HK-2 (cell line): Measurements from ENCODE around the gene CLEC7A.

Source experiments
- DNase-seq: peaks from one replicate; pipeline ENCODE4 v3.0.0-alpha.2; 2018; ENCODE audit not compliant: unreplicated experiment

Gene CLEC7A

DNA sequence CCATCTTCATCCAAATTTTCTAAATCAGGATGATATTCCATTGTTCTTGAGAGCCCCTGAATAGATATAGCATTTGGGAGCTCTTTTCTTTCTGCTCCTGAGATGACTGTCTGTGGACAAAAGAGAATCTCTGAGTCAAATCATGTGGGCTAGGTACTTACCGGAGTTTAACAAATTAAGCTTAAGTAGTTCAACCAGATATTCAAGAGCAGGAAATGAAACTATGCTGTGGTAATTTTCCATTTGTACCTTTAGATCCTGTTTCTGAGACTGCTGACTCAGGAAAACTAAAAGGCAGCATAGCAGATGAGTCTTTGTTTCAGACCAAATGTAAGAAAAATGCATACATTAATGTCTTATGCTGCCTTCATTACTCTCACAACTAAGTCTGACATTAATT, at the start of gene CLEC7A:
CLEC7A (minus strand) TSS at position 158 of the 400 bp plus-strand sequence; CDS start at position 41, 117 bp downstream.
- no peak for DNase-seq

GRCh38 chr12:10179776-10180181, 49.8 kb upstream of the CLEC7A start:
- no peak for DNase-seq

GRCh38 chr12:10178821-10179220, 48.8 kb upstream of the CLEC7A start, which contains the start of gene TMEM52B:
Gene TMEM52B, plus strand, starts transcription at chr12:10179032. Its CDS starts 543 bp downstream, at chr12:10179575.
- DNase-seq = no peak

- DNase-seq = no peak
Measured at GRCh38 chr12:10175846-10176636, 46.0 kb upstream of the CLEC7A start.

DNA sequence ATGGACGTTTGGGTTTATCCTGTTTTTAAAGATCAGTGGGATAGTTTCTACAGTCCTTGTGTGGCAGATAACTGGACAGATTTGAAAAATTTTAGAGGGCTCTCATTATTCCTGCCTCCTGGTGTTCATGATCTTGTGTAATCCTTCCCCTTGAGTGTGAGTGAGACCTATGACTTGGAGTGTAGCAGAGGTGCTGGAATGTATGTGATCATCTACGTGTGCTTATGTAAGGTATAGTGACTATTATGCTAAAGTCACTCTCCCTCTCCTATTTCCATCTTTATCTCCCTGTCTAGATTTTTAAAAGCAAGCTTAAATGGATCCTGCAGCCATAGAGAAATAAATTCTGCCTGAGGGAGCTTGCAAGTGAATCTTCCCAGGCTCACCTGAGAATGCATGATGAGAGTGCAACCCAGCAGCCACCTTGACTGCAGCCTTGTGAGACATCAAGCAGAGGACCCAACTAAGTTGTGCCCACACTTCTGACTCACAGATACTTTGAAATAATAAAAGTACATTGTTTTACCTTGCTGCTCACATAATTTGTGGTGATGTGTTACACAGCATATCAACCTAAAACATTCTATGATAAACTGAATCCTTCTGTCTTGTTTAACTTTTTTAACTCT, 45.1 kb upstream of the CLEC7A start:
- DNase-seq = no peak

- DNase-seq = no peak
Measured at GRCh38 chr12:10171973-10172728, 42.2 kb upstream of the CLEC7A start, which contains the start of gene OLR1. Gene OLR1, minus strand, starts transcription at chr12:10172132. Its CDS starts 55 bp downstream, at chr12:10172077.

DNA sequence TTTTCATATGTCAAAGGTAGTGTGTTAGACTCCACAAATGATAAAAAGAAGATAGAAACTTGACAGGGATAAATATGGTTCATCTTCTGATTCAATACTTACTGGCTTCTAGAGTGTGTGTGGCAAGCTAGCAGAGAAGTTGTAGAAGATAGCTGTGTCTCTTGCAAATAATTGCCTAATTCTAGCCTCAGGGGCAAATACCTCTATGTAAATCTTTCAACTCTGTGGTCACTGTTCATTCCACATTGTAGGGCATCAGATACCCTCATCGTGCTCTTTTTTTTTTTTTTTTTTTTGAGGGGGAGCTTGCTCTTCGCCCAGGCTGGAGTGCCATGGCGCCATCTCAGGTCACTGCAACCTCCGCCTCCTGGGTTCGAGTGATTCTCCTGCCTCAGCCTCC, 40.2 kb upstream of the CLEC7A start:
- DNase-seq = no peak

DNA sequence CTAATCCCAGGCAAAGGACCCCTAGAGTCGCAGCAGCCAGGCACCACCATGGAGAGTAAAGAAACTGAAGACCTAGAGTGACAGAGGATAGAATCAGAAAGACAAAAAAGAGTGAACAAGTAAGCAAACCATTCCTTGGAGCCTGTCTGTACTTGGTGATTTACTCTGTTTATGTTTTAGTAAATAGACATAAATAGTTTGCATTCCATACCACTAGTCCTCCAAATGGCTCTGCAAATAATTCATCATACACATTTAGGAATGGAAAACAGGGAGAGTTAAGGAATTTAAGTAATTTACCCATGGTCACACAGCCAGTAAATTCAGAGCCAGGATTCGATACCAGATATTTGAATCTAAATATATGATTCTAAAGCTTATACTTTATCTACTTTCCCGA, 39.1 kb upstream of the CLEC7A start:
- DNase-seq = no peak

DNA sequence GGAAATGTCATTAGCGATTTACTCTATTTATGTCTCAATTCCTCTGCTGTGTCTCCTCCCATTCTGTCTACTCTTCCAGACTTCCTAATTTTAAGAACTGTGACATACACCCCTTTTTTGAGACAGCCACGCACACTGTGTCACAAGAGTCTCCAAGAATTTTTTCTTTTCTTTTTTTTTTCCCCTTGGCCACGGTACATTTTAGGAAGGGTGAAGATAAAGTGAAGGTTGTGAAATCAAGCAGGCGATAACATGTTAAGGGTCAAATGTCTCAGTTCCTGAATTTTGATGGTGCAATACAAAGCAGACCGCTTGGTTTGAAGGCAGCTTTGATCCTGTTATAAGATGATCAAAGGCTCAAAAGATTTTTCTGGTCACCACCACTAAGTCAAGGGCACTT, 37.6 kb upstream of the CLEC7A start:
- DNase-seq = no peak

DNA sequence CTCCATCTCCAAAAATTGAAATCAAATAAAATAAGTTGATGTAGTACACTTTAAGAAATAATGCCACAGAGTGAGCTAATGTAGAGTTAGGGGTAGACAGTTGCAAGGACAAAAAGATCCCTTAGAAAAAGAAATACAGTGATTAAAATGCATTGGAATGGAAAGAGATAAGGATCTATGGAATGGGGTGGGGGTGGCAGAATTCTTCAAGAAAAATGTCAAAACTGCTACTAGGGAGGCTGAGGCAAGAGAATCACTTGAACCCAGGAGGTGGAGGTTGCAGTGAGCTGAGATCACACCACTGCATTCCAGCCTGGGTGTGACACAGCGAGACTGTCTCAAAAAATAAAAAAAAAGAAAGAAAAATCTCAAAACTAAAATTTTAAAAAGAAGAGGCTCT, 35.4 kb upstream of the CLEC7A start:
- DNase-seq = no peak

GRCh38 chr12:10163084-10163483, 33.1 kb upstream of the CLEC7A start:
- DNase-seq = no peak

GRCh38 chr12:10160617-10161385, 30.8 kb upstream of the CLEC7A start:
- no peak for DNase-seq

DNA sequence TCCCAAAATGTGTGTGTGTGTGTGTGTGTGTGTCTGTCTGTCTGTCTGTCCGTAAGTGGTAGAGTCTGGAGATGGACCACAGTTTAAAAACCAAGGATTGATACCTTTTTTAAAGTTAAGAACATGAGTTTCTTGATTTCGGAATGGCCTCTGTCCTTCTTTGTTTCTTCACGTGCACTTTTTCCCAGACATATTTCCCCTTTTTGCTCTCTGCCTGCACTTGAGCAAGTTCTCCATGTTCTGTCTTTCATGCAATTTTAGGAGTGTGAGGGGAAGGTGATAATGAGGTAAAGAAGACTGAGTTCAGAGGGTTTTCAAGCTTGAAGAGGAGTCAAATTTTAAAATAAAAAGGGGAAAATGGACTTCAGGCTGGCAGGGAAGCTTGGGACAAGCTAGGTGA, 29.3 kb upstream of the CLEC7A start:
- no peak for DNase-seq

GRCh38 chr12:10158406-10158805, 28.4 kb upstream of the CLEC7A start:
- DNase-seq = no peak

GRCh38 chr12:10155966-10156365, 26.0 kb upstream of the CLEC7A start:
- DNase-seq = no peak

DNA sequence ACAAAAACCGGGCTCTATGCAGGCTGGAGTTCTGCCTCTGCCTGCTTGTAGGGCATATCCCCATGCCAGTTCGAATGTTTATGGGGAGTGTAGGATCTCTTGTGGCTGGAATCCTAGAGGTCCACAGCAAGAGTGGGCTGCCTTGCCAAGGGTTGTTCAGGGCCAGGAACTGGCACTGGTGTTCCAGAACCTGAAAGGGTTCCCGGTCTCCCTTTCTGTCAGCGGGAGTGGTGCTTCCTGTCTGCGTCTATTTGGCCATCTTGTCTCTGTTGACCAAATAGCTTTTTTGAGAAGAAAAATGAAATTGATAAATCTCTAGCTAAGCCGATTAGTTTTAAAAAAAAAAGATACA, 24.1 kb upstream of the CLEC7A start:
- DNase-seq = no peak

GRCh38 chr12:10153271-10154144, 23.5 kb upstream of the CLEC7A start:
- DNase-seq = peak; percentile 69

GRCh38 chr12:10151621-10152020, 21.6 kb upstream of the CLEC7A start:
- no peak for DNase-seq

GRCh38 chr12:10147714-10148403, 17.9 kb upstream of the CLEC7A start:
- no peak for DNase-seq

DNA sequence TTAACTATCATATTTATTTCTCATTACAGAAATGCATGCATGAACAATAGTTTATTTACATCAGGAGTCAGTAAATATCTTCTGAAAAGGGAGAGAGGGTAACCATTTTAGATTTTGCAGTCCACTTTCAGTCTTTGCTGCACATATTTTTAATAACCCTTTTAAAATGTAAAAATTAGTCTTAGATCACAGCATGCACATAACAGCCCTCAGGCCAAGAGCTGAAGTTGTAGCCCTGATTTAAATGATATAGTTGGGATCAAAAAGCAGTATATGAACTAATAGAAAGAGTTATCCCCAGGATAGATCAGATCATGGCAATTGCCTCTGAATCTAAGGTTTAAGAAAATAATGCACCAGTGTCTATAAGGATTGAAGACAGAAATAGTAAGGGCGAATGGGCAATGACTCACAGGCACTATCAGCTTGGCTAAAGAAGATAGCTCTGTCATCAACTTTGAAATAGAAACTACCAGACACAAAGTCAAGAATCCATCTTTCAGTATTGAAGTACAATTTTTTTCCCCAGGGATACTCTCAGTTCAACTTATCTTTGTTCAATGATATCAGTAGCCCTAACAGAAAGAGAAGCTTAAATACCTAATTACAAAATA, 13.1 kb upstream of the CLEC7A start:
- no peak for DNase-seq
